ENCODE results near the gene BMP2.

The BMP2 gene

DNA sequence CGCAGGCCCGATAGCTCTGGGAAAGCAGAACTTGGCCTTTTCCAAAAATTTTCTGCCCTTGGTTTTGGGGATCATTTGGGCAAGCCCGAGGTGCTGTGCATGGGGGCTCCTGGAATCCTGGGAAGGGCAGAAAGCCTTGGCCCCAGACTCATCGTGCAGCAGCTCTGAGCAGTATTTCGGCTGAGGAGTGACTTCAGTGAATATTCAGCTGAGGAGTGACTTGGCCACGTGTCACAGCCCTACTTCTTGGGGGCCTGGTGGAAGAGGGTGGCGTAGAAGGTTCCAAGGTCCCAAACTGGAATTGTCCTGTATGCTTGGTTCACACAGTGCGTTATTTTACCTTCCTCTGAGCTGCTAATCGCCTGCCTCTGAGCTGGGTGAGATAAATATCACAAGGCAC lies 1.1 kb upstream of the BMP2 start:
- Histone ChIP-seq H3K36me3 (ENCODE audit: insufficient read depth, low read length) (no peaks in the 10 kb centered on the region), H3F3A (ENCODE audit: insufficient read depth, low read length) (no peaks in the 10 kb centered on the region), H3K27ac (ENCODE audit: low read depth, low read length, poor library complexity, severe bottlenecking) (no peak overlapping the region), H3K4me3 (ENCODE audit: low read depth, low read length, poor library complexity, severe bottlenecking) (no peak overlapping the region), H3K9me3 (ENCODE audit: low read length) (no peaks in the 10 kb centered on the region), H2AFZ (ENCODE audit: low read length) (no peak overlapping the region), H3K4me1 (ENCODE audit: insufficient read depth, low read length, severe bottlenecking) (no peaks in the 10 kb centered on the region), H4K20me1 (ENCODE audit: insufficient read depth, low read length) (no peaks in the 10 kb centered on the region), H3K9me2 (ENCODE audit: low read depth, low read length) (no peaks in the 10 kb centered on the region), H3K27me3 (ENCODE audit: insufficient read depth, low read length) (no peaks in the 10 kb centered on the region), H3K4me2 (ENCODE audit: low read length) (no peak overlapping the region), H3K9ac (ENCODE audit: low read length) (no peak overlapping the region), H3K79me2 (ENCODE audit: insufficient read depth, low read length) (no peaks in the 10 kb centered on the region)
- no peak for TF ChIP-seq EZH2 (IDR thresholded peaks at IDR 0.05; ENCODE audit: borderline replicate concordance, low read length)

DNA sequence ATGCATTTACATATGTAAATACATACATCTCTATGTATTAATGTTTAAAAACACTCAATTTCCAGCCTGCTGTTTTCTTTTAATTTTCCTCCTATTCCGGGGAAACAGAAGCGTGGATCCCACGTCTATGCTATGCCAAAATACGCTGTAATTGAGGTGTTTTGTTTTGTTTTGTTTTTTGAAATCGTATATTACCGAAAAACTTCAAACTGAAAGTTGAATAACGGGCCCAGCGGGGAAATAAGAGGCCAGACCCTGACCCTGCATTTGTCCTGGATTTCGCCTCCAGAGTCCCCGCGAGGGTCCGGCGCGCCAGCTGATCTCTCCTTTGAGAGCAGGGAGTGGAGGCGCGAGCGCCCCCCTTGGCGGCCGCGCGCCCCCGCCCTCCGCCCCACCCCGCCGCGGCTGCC lies 355 bp upstream of the BMP2 start:
- Histone ChIP-seq H3K27ac (ENCODE audit: low read depth, low read length, poor library complexity, severe bottlenecking) (no peak overlapping the region), H3K4me3 (ENCODE audit: low read depth, low read length, poor library complexity, severe bottlenecking) (no peak overlapping the region), H3K79me2 (ENCODE audit: insufficient read depth, low read length) (no peaks in the 10 kb centered on the region), H2AFZ (ENCODE audit: low read length) (no peak overlapping the region), H3K9me2 (ENCODE audit: low read depth, low read length) (no peaks in the 10 kb centered on the region), H3K9ac (ENCODE audit: low read length) (no peak overlapping the region), H3K9me3 (ENCODE audit: low read length) (no peaks in the 10 kb centered on the region), H4K20me1 (ENCODE audit: insufficient read depth, low read length) (no peaks in the 10 kb centered on the region), H3F3A (ENCODE audit: insufficient read depth, low read length) (no peaks in the 10 kb centered on the region), H3K36me3 (ENCODE audit: insufficient read depth, low read length) (no peaks in the 10 kb centered on the region), H3K4me1 (ENCODE audit: insufficient read depth, low read length, severe bottlenecking) (no peaks in the 10 kb centered on the region), H3K27me3 (ENCODE audit: insufficient read depth, low read length) (no peaks in the 10 kb centered on the region), H3K4me2 (ENCODE audit: low read length) (no peak overlapping the region)
- no peak for TF ChIP-seq EZH2 (IDR thresholded peaks at IDR 0.05; ENCODE audit: borderline replicate concordance, low read length)
- TF ChIP-seq, protein P1, sequence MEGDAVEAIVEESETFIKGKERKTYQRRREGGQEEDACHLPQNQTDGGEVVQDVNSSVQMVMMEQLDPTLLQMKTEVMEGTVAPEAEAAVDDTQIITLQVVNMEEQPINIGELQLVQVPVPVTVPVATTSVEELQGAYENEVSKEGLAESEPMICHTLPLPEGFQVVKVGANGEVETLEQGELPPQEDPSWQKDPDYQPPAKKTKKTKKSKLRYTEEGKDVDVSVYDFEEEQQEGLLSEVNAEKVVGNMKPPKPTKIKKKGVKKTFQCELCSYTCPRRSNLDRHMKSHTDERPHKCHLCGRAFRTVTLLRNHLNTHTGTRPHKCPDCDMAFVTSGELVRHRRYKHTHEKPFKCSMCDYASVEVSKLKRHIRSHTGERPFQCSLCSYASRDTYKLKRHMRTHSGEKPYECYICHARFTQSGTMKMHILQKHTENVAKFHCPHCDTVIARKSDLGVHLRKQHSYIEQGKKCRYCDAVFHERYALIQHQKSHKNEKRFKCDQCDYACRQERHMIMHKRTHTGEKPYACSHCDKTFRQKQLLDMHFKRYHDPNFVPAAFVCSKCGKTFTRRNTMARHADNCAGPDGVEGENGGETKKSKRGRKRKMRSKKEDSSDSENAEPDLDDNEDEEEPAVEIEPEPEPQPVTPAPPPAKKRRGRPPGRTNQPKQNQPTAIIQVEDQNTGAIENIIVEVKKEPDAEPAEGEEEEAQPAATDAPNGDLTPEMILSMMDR (IDR thresholded peaks at IDR 0.05; ENCODE audit: low read length), result no peak

DNA sequence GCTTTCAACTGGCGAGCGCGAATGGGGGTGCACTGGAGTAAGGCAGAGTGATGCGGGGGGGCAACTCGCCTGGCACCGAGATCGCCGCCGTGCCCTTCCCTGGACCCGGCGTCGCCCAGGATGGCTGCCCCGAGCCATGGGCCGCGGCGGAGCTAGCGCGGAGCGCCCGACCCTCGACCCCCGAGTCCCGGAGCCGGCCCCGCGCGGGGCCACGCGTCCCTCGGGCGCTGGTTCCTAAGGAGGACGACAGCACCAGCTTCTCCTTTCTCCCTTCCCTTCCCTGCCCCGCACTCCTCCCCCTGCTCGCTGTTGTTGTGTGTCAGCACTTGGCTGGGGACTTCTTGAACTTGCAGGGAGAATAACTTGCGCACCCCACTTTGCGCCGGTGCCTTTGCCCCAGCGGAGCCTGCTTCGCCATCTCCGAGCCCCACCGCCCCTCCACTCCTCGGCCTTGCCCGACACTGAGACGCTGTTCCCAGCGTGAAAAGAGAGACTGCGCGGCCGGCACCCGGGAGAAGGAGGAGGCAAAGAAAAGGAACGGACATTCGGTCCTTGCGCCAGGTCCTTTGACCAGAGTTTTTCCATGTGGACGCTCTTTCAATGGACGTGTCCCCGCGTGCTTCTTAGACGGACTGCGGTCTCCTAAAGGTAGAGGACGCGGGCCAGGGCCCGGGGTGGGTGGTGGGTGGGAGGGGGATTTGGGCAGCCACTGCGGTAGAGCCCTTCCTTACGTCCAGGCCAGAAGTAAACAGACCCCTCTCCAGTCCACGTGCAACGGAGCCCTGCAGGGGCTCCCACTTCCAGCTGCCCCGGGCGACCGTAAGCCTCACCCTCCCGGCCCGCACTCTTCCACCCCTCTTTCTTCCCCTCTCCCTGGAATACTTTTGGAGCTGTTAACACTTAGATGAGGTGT lies 998 bp downstream of the BMP2 start:
- no peaks in the 10 kb centered on the region for H3K79me2 ChIP-seq (ENCODE audit: insufficient read depth, low read length)
- no peaks in the 10 kb centered on the region for H3K4me1 ChIP-seq (ENCODE audit: insufficient read depth, low read length, severe bottlenecking)
- no peaks in the 10 kb centered on the region for H3K9me2 ChIP-seq (ENCODE audit: low read depth, low read length)
- H3K9me3 ChIP-seq (ENCODE audit: low read length), result no peaks in the 10 kb centered on the region
- H3F3A ChIP-seq (ENCODE audit: insufficient read depth, low read length), result no peaks in the 10 kb centered on the region
- H2AFZ ChIP-seq (ENCODE audit: low read length), result no peak overlapping the region
- H3K4me2 ChIP-seq (ENCODE audit: low read length), result no peak overlapping the region
- no peak overlapping the region for H3K27ac ChIP-seq (ENCODE audit: low read depth, low read length, poor library complexity, severe bottlenecking)
- H3K9ac ChIP-seq (ENCODE audit: low read length), result no peak overlapping the region
- TF ChIP-seq EZH2 (IDR thresholded peaks at IDR 0.05; ENCODE audit: borderline replicate concordance, low read length), result no peak
- TF ChIP-seq, protein P1 (IDR thresholded peaks at IDR 0.05; ENCODE audit: low read length), result no peak
- no peaks in the 10 kb centered on the region for H3K27me3 ChIP-seq (ENCODE audit: insufficient read depth, low read length)
- H3K4me3 ChIP-seq (ENCODE audit: low read depth, low read length, poor library complexity, severe bottlenecking), result no peak overlapping the region
- H4K20me1 ChIP-seq (ENCODE audit: insufficient read depth, low read length), result no peaks in the 10 kb centered on the region
- no peaks in the 10 kb centered on the region for H3K36me3 ChIP-seq (ENCODE audit: insufficient read depth, low read length)

Measured in OCI-LY1 (cell line).